Loucy (cell line): ENCODE measurements around the gene ACOD1.

Experiments used
- H2AFZ ChIP-seq: fragments of 200-600 bp; sonication (generic); 2 replicates; pipeline ENCODE4 v1.6.0; 2016; ENCODE audit warnings: antibody characterized with exemption, mild to moderate bottlenecking, low read length, moderate library complexity
- H3F3A ChIP-seq: fragments of 200-600 bp; 2 replicates; pipeline ENCODE4 v1.6.0; 2016; ENCODE audit warnings: antibody characterized with exemption, low read depth, mild to moderate bottlenecking
- H3K27me3 ChIP-seq: fragments of 200-600 bp; sonication (generic); 2 replicates; pipeline ENCODE4 v1.6.1; 2014; ENCODE audit warnings: low read length, mild to moderate bottlenecking; ENCODE audit not compliant: insufficient read depth, poor library complexity, severe bottlenecking
- H3K36me3 ChIP-seq: fragments of 200-600 bp; sonication (generic); 2 replicates; pipeline ENCODE4 v1.6.1; 2016; ENCODE audit warnings: low read length; ENCODE audit not compliant: insufficient read depth
- H3K4me1 ChIP-seq: fragments of 200-600 bp; sonication (generic); 2 replicates; pipeline ENCODE4 v1.5.1; 2014; ENCODE audit warnings: low read length, mild to moderate bottlenecking; ENCODE audit not compliant: insufficient read depth, poor library complexity, severe bottlenecking
- H3K4me2 ChIP-seq: fragments of 200-600 bp; sonication (generic); 2 replicates; pipeline ENCODE4 v1.6.0; 2014; ENCODE audit warnings: antibody characterized with exemption, low read length, low read depth, mild to moderate bottlenecking; ENCODE audit not compliant: poor library complexity, severe bottlenecking
- H3K4me3 ChIP-seq: fragments of 200-600 bp; sonication (generic); 2 replicates; pipeline ENCODE4 v1.5.1; 2014; ENCODE audit warnings: low read length, mild to moderate bottlenecking, mixed read lengths; ENCODE audit not compliant: poor library complexity, severe bottlenecking
- H3K79me2 ChIP-seq: fragments of 200-600 bp; sonication (generic); 2 replicates; pipeline ENCODE4 v1.6.1; 2014; ENCODE audit warnings: low read length; ENCODE audit not compliant: insufficient read depth
- H3K9ac ChIP-seq: fragments of 200-600 bp; sonication (generic); 2 replicates; pipeline ENCODE4 v1.6.0; 2014; ENCODE audit warnings: mild to moderate bottlenecking, low read depth, low read length, moderate library complexity; ENCODE audit not compliant: poor library complexity, severe bottlenecking
- H3K9me2 ChIP-seq: fragments of 200-600 bp; sonication (generic); replicated peaks from 2 replicates; pipeline ENCODE4 v1.6.1; 2016; ENCODE audit warnings: low read depth, low read length, mixed read lengths
- H3K9me3 ChIP-seq: fragments of 200-600 bp; sonication (generic); 2 replicates; pipeline ENCODE4 v1.6.1; 2014; ENCODE audit warnings: mild to moderate bottlenecking, antibody characterized with exemption, low read length, low read depth; ENCODE audit not compliant: insufficient read depth
- H4K20me1 ChIP-seq: fragments of 200-600 bp; sonication (generic); 2 replicates; pipeline ENCODE4 v1.6.0; 2014; ENCODE audit warnings: antibody characterized with exemption, low read length, mild to moderate bottlenecking; ENCODE audit not compliant: insufficient read depth, poor library complexity, severe bottlenecking
- CTCF ChIP-seq: fragments of 200-600 bp; sonication (generic); conservative IDR thresholded peaks from 2 replicates; pipeline ENCODE4 v1.5.1; 2014; ENCODE audit warnings: mild to moderate bottlenecking, antibody characterized with exemption, low read length
- EZH2phosphoT487 ChIP-seq: fragments of 200-600 bp; IDR thresholded peaks from 2 replicates; pipeline ENCODE4 v1.6.1; 2018; ENCODE audit warnings: antibody characterized with exemption, mild to moderate bottlenecking, moderate library complexity, borderline replicate concordance

ACOD1 gene

DNA sequence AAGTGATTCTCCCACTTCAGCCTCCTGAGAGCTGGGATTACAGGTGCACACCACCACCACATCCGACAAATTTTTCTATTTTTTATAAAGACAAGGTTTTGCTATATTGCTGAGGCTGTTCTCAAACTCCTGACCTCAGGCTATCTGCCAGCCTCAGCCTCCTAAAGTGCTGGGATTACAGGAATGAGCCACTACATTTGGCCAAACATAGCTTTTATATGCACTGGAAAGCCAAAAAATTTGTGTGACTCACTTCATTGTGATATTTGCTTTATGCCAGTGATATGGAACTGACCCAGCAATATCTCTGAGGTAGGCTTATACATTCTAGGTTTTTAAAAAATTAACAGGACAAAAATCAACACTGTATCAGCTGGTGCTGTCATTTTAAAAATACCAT, 26.8 kb upstream of the ACOD1 start:
- Histone ChIP-seq H3K9me3 (no peaks in the 10 kb centered on the region), H3K79me2 (no peaks in the 10 kb centered on the region), H2AFZ (no peak overlapping the region), H3K27me3 (no peaks in the 10 kb centered on the region), H3K36me3 (no peaks in the 10 kb centered on the region), H3K4me3 (no peak overlapping the region), H4K20me1 (no peaks in the 10 kb centered on the region), H3F3A (no peaks in the 10 kb centered on the region), H3K4me1 (no peaks in the 10 kb centered on the region), H3K4me2 (no peak overlapping the region), H3K9ac (no peak overlapping the region), H3K9me2 (no peaks in the 10 kb centered on the region)
- TF ChIP-seq EZH2phosphoT487 (no peak), CTCF (no peak)

DNA sequence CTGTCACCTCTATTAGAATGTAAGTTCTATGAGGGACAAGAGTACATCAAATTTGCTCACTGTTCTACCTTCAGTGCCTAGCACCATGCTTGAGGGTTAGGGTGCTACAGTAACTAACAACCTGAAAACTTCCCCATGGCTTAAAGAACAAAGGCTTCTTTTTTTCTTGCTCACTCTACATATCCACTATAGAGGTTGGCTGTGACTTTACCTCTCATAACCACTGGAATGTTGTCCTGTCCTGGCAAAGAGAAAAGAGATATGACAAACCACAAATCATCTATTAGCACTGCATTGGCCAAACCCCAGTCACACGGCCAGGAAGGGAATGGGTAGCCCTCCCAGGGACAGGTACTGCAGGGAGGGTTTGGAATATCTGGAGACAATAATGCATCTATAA, 23.2 kb upstream of the ACOD1 start:
- Histone ChIP-seq H3K4me1 (no peaks in the 10 kb centered on the region), H3K9me3 (no peaks in the 10 kb centered on the region), H3K36me3 (no peaks in the 10 kb centered on the region), H3K9ac (no peak overlapping the region), H4K20me1 (no peaks in the 10 kb centered on the region), H2AFZ (no peak overlapping the region), H3K27me3 (no peaks in the 10 kb centered on the region), H3K79me2 (no peaks in the 10 kb centered on the region), H3K9me2 (no peaks in the 10 kb centered on the region), H3K4me2 (no peak overlapping the region), H3K4me3 (no peak overlapping the region), H3F3A (no peaks in the 10 kb centered on the region)
- TF ChIP-seq EZH2phosphoT487 (no peak), CTCF (no peak)

GRCh38 chr13:76927955-76928354, 20.4 kb upstream of the ACOD1 start:
- Histone ChIP-seq H3K79me2 (no peaks in the 10 kb centered on the region), H3K27me3 (no peaks in the 10 kb centered on the region), H3K4me1 (no peaks in the 10 kb centered on the region)

More at GRCh38 chr13:76927955-76928354, 20.4 kb upstream of the ACOD1 start:
- Histone ChIP-seq H2AFZ (no peak overlapping the region), H3K9me3 (no peaks in the 10 kb centered on the region), H3F3A (no peaks in the 10 kb centered on the region), H4K20me1 (no peaks in the 10 kb centered on the region), H3K9ac (no peak overlapping the region), H3K4me2 (no peak overlapping the region), H3K36me3 (no peaks in the 10 kb centered on the region), H3K9me2 (no peaks in the 10 kb centered on the region), H3K4me3 (no peak overlapping the region)
- no peak for TF ChIP-seq CTCF
- TF ChIP-seq EZH2phosphoT487: no peak
